Ascending aorta (tissue), 2 donors: ENCODE measurements around the gene PSMD8. TPM values are rescaled to one million over a fixed set of nuclear protein-coding genes. Genes with fewer than 3 reads are reported as not detected.
"Not testable (repeated sequence)": the region's sequence is repeated elsewhere in the genome, so short reads cannot be mapped to it uniquely, and the experiment has no call there.

Experiments used
- DNase-seq, 2 donors: peaks; one replicate each; pipeline ENCODE4 v3.0.0-alpha.2; 2019; ENCODE audit warnings: low spot score in 2 of 2
- H3K27ac ChIP-seq, 2 donors: fragments of 200-600 bp; sonication (generic); one replicate each; pipeline ENCODE4 v1.5.1; 2016 to 2017; ENCODE audit warnings: mild to moderate bottlenecking in 1 of 2
- H3K27me3 ChIP-seq: fragments of 200-600 bp; sonication (generic); one replicate; pipeline ENCODE4 v1.5.1; 2017
- H3K36me3 ChIP-seq, 2 donors: fragments of 200-600 bp; sonication (generic); one replicate each; pipeline ENCODE4 v1.5.1; 2016
- H3K4me1 ChIP-seq, 2 donors: fragments of 200-600 bp; sonication (generic); one replicate each; pipeline ENCODE4 v1.5.1; 2016 to 2017; ENCODE audit warnings: mild to moderate bottlenecking in 1 of 2
- H3K4me3 ChIP-seq, 2 donors: fragments of 200-600 bp; sonication (generic); one replicate each; pipeline ENCODE4 v1.5.1; 2016 to 2017; ENCODE audit warnings: mild to moderate bottlenecking in 1 of 2
- H3K9me3 ChIP-seq, 2 donors: fragments of 200-600 bp; sonication (generic); one replicate each; pipeline ENCODE4 v1.5.1; 2016
- CTCF ChIP-seq, 3 experiments: fragments of 200-600 bp in 2 of 3; fragments of 450-650 bp in 1 of 3; sonication (generic) in 2 of 3; IDR thresholded peaks; one replicate each; pipeline ENCODE4 v1.5.1; 2016 to 2019; ENCODE audit warnings: antibody characterized with exemption in 3 of 3, mild to moderate bottlenecking in 1 of 3, moderate library complexity in 1 of 3
- intact Hi-C: fragments of 100-400 bp; cut with DNase I; formaldehyde crosslinking; loops from one replicate; pipeline ENCODE4 v1.15.1; 2023
- total RNA-seq: library from RNA; depleted of rRNA; stranded (reverse); fragments of >200 nt; gene quantifications from one replicate; pipeline ENCODE4 v1.1.0, GENCODE V29; 2016

Gene PSMD8
- total RNA-seq, 1 donor from 2014 or later, result 235 TPM

DNA sequence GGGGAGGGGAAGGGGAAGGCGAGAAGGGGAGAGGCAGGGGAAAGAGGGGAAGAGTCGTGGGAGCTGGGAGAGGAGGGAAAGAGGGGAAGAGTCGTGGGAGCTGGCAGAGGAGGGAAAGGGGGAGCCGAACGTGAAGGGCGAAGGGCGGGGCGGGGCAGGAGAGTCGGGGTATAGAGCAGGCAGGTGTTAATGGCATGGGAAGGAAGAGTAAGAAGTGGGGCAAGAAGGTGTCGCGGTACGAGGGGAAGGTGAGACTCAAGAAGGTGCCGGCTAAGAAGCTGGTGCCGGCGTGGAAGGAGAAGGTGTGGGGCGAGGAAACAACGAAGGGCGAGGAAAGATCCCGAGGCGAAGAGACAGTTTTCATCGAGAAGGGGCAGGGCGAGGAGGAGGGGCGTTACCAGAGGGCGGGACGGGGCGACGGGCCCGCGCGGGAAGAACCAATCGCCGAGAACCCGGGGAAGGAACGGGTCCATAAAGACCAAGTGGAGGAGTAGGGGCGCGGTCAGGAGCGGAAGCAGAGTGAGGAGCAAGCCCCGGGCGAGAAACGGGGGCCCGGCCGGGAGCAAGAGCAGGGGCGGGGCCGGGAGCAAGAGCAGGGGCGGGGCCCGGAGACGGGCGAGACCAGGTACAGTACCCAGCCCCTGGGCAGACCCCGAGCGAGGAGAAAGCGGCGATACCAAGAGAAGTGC lies 38.3 kb upstream of the PSMD8 start:
- Histone ChIP-seq H3K4me1 (peaks cover 0 to 18% of the 10 kb centered on the region in 2 donors), H3K9me3 (no peaks in the 10 kb centered on the region), H3K27me3 (no peaks in the 10 kb centered on the region), H3K4me3 (peak overlapping the region; percentile 70 to 72), H3K27ac (peak overlapping the region; percentile 96 to 99), H3K36me3 (peaks cover 0 to 4% of the 10 kb centered on the region in 2 donors)
- intact Hi-C loops, result loop anchor here (1.0 to 5.0 kb wide), 9 partner anchors 21 to 515 kb away; partner anchors contain the start of genes FAM98C, GGN, PSMD8 and SPRED3
- DNase-seq, result peak; percentile 90 to 98
- TF ChIP-seq CTCF (IDR thresholded peaks at IDR 0.05), result no peak

DNA sequence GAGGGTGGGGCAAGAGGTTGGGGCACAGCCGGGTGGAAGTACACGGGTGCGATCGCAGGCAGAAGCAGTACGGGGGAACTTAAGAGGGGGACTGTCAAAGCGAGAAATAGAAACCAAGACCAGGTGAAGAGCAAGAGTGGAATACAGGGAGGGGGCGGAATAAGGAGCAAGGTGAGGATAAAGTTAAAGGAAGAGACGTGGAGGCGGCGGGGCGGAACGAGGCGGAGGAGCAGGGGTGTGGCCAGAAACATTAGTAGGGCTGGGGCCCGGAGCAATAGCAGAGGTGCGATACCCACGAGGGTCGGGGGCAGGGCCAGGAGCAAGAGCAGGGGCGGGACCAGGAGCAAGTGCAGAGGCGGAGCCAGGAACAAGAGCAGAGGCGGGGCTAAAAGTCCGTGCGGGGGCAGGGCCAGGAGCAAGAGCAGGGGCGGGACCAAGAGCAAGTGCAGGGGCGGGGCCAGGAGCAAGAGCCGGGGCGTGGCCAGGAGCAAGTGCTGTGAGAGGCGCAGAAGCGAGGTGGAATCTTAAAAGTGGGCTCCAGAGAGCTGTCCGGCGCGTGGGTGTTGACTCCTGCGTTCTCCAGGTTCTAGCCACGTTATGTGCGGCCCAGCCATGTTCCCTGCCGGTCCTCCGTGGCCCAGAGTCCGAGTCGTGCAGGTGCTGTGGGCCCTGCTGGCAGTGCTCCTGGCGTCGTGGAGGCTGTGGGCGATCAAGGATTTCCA lies 37.6 kb upstream of the PSMD8 start:
- Histone ChIP-seq H3K27ac (peak overlapping the region; percentile 96 to 99), H3K9me3 (no peaks in the 10 kb centered on the region), H3K4me1 (peaks cover 0 to 18% of the 10 kb centered on the region in 2 donors), H3K27me3 (no peaks in the 10 kb centered on the region), H3K36me3 (no peaks in the 10 kb centered on the region), H3K4me3 (peak overlapping the region; percentile 70 to 72)
- peak; percentile 86 to 98 for DNase-seq
- intact Hi-C loops, result loop anchor here (1.0 to 5.0 kb wide), 6 partner anchors 38 to 514 kb away; partner anchors contain the start of genes FAM98C, GGN, PSMD8 and SPRED3
- TF ChIP-seq CTCF (IDR thresholded peaks at IDR 0.05), result no peak

DNA sequence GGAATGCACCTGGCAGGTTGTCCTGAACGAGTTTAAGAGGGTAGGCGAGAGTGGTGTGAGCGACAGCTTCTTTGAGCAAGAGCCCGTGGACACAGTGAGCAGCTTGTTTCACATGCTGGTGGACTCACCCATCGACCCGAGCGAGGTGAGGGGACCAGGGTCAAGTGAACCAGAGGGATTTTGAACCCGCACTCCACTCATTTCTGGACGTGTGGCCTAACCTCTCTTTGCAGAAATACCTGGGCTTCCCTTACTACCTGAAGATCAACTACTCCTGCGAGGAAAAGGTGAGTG lies 37.1 kb upstream of the PSMD8 start:
- no peak for DNase-seq
- H3K27me3 ChIP-seq, result no peaks in the 10 kb centered on the region
- H3K4me3 ChIP-seq, result peak overlapping the region; percentile 70 to 72
- no peaks in the 10 kb centered on the region for H3K36me3 ChIP-seq
- intact Hi-C loops, result loop anchor here (2.0 to 5.0 kb wide), 5 partner anchors 50 to 513 kb away; partner anchors contain the start of genes FAM98C, GGN and SPRED3
- TF ChIP-seq CTCF (IDR thresholded peaks at IDR 0.05), result no peak
- H3K9me3 ChIP-seq, result no peaks in the 10 kb centered on the region
- H3K27ac ChIP-seq, result peak overlapping the region; percentile 96 to 99
- H3K4me1 ChIP-seq, result peaks cover 0 to 18% of the 10 kb centered on the region in 2 donors

DNA sequence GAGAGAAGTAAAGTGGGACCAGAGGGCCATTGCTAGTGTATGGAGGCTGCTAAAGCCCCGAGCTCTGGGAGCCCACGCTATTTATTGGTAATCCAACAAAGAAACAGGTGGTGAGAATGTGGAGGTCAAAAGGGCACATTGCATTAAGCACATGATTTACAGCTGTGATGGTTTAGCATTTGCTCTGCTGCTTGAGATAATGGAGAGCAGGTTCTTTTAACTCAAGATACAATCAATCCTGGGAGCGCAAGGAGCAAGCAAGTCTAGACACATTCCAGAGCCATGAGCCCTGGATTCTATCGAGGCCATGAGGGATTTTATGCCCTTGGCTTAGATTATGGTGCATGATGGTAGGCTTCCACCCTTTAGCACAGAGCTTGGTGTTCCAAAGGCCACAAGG lies 35.4 kb upstream of the PSMD8 start:
- H3K27me3 ChIP-seq, H3K4me3 ChIP-seq, H3K27ac ChIP-seq, H3K36me3 ChIP-seq, DNase-seq, H3K9me3 ChIP-seq: not testable (repeated sequence)
- intact Hi-C loops, result loop anchor here (5.0 kb wide), 3 partner anchors 48 to 337 kb away; partner anchors contain the start of genes GGN and SPRED3
- peaks cover 0 to 18% of the 10 kb centered on the region in 2 donors for H3K4me1 ChIP-seq

GRCh38 chr19:38340927-38341326 lies 33.4 kb upstream of the PSMD8 start:
- Histone ChIP-seq H3K4me3 (no peak overlapping the region), H3K27me3 (no peaks in the 10 kb centered on the region), H3K36me3 (no peaks in the 10 kb centered on the region), H3K27ac (no peak overlapping the region), H3K4me1 (peaks cover 0 to 15% of the 10 kb centered on the region in 2 donors), H3K9me3 (no peaks in the 10 kb centered on the region)
- TF ChIP-seq CTCF (IDR thresholded peaks at IDR 0.05), result no peak
- intact Hi-C loops, result no loop called here
- no peak for DNase-seq

GRCh38 chr19:38346837-38347236 lies 27.5 kb upstream of the PSMD8 start:
- H3K27ac ChIP-seq, result no peak overlapping the region
- no peaks in the 10 kb centered on the region for H3K9me3 ChIP-seq
- no peak overlapping the region for H3K4me3 ChIP-seq
- intact Hi-C loops, result no loop called here
- H3K36me3 ChIP-seq, result no peaks in the 10 kb centered on the region
- DNase-seq, result no peak
- no peaks in the 10 kb centered on the region for H3K4me1 ChIP-seq
- TF ChIP-seq CTCF (IDR thresholded peaks at IDR 0.05), result no peak
- H3K27me3 ChIP-seq, result no peaks in the 10 kb centered on the region
